A673 (cell line): ENCODE results near the gene SMIM38. TPM values are rescaled to one million over a fixed set of nuclear protein-coding genes. Genes with fewer than 3 reads are reported as not detected.

Source experiments
- BruUV-seq: library from RNA; stranded (reverse); fragments of 400-500 nt; replicated peaks from 2 replicates; lab custom pipeline; 2021; lab: Mats Ljungman, UMichigan
- CTCF ChIA-PET: fragments of 300-600 bp; sonication (Branson Sonifier 250); formaldehyde crosslinking; loops from one replicate; lab custom pipeline; 2022; ENCODE audit warnings: antibody characterized with exemption; lab: Charles Lee
- POLR2A ChIA-PET: fragments of 300-600 bp; sonication (Branson Sonifier 250); formaldehyde crosslinking; loops from one replicate; lab custom pipeline; 2022; ENCODE audit warnings: antibody characterized with exemption; ENCODE audit not compliant: low non-redundant PET; lab: Charles Lee
- DNase-seq: peaks from one replicate; pipeline ENCODE4 v3.0.0-alpha.2; 2015; ENCODE audit warnings: low spot score
- H3K27ac ChIP-seq: fragments of 200-600 bp; sonication (generic); 2 replicates; pipeline ENCODE4 v1.5.1; 2016; ENCODE audit warnings: mixed run types, low read depth, mild to moderate bottlenecking, mixed read lengths, antibody characterized with exemption, low read length; ENCODE audit not compliant: poor library complexity, severe bottlenecking
- H3K27me3 ChIP-seq: fragments of 200-600 bp; sonication (generic); replicated peaks from 2 replicates; pipeline ENCODE4 v1.6.1; 2017; ENCODE audit warnings: mixed run types, low read depth, mild to moderate bottlenecking, mixed read lengths, antibody characterized with exemption, low read length; ENCODE audit not compliant: insufficient read depth, poor library complexity
- H3K36me3 ChIP-seq: fragments of 200-600 bp; sonication (generic); 2 replicates; pipeline ENCODE4 v1.6.1; 2016; ENCODE audit warnings: mixed run types, mild to moderate bottlenecking, mixed read lengths, antibody characterized with exemption, low read length; ENCODE audit not compliant: insufficient read depth, poor library complexity, severe bottlenecking
- H3K4me1 ChIP-seq: fragments of 200-600 bp; sonication (generic); 2 replicates; pipeline ENCODE4 v1.6.1; 2017; ENCODE audit warnings: mixed run types, mild to moderate bottlenecking, mixed read lengths, antibody characterized with exemption, low read length; ENCODE audit not compliant: insufficient read depth, poor library complexity, severe bottlenecking
- H3K4me3 ChIP-seq: fragments of 200-600 bp; sonication (generic); 2 replicates; pipeline ENCODE4 v1.5.1; 2016; ENCODE audit warnings: low read depth, mixed run types, mild to moderate bottlenecking, mixed read lengths, low read length; ENCODE audit not compliant: poor library complexity, severe bottlenecking
- H3K9me3 ChIP-seq: fragments of 200-600 bp; sonication (generic); 2 replicates; pipeline ENCODE4 v1.6.1; 2016; ENCODE audit warnings: mixed run types, low read depth, mild to moderate bottlenecking, mixed read lengths, antibody characterized with exemption, low read length; ENCODE audit not compliant: poor library complexity, severe bottlenecking
- CTCF ChIP-seq: fragments of 300-800, 200-600 bp; sonication (generic); conservative IDR thresholded peaks from 2 replicates; pipeline ENCODE4 v1.5.1; 2017; ENCODE audit warnings: low read depth, mild to moderate bottlenecking, antibody characterized with exemption, low read length, moderate library complexity, mixed read lengths
- EZH2 ChIP-seq: fragments of 200-600 bp; sonication (generic); IDR thresholded peaks from 2 replicates; pipeline ENCODE4 v1.6.1; 2017; ENCODE audit warnings: borderline replicate concordance, low read depth, mild to moderate bottlenecking, mixed read lengths, antibody characterized with exemption, low read length; ENCODE audit not compliant: poor library complexity, severe bottlenecking
- intact Hi-C: fragments of 100-400 bp; cut with micrococcal nuclease; formaldehyde crosslinking; loops from one replicate; pipeline ENCODE4 v1.10.0; 2022; ENCODE audit not compliant: unreplicated experiment
- total RNA-seq: library from RNA; stranded (reverse); gene quantifications from 2 replicates; pipeline ENCODE4 v1.2.3, GENCODE V29; 2021

SMIM38 gene
- total RNA-seq, 1 experiment from 2014 or later: 0.88 TPM

GRCh38 chr11:69178819-69179482 lies 23.2 kb downstream of the SMIM38 start:
- ChIA-PET CTCF (no interaction called here), POLR2A (no interaction called here)
- DNase-seq: no peak
- Histone ChIP-seq H3K27me3 (no peaks in the 10 kb centered on the region), H3K4me1 (no peaks in the 10 kb centered on the region), H3K4me3 (no peak overlapping the region), H3K36me3 (no peaks in the 10 kb centered on the region), H3K9me3 (peaks cover 4% of the 10 kb centered on the region), H3K27ac (no peak overlapping the region)
- TF ChIP-seq EZH2 (no peak), CTCF (no peak)
- no TSS peak for BruUV-seq
- intact Hi-C loops: no loop called here

- no peak for DNase-seq
- H3K4me3 ChIP-seq: no peak overlapping the region
- H3K27me3 ChIP-seq: no peaks in the 10 kb centered on the region
- CTCF ChIA-PET: no interaction called here
- no peak for TF ChIP-seq CTCF
- no peak for TF ChIP-seq EZH2
- H3K36me3 ChIP-seq: no peaks in the 10 kb centered on the region
- BruUV-seq: no TSS peak
- POLR2A ChIA-PET: no interaction called here
- no peak overlapping the region for H3K27ac ChIP-seq
- intact Hi-C loops: no loop called here
- no peaks in the 10 kb centered on the region for H3K4me1 ChIP-seq
- peaks cover 3% of the 10 kb centered on the region for H3K9me3 ChIP-seq
Observed at GRCh38 chr11:69180226-69180625, 24.5 kb downstream of the SMIM38 start.

GRCh38 chr11:69180726-69181125 lies 25.0 kb downstream of the SMIM38 start:
- no peak overlapping the region for H3K4me3 ChIP-seq
- TF ChIP-seq EZH2: no peak
- no peak for TF ChIP-seq CTCF
- H3K27ac ChIP-seq: no peak overlapping the region
- H3K36me3 ChIP-seq: no peaks in the 10 kb centered on the region
- CTCF ChIA-PET: no interaction called here
- no peaks in the 10 kb centered on the region for H3K4me1 ChIP-seq
- intact Hi-C loops: no loop called here
- H3K27me3 ChIP-seq: no peaks in the 10 kb centered on the region
- POLR2A ChIA-PET: no interaction called here
- no TSS peak for BruUV-seq
- no peak for DNase-seq
- H3K9me3 ChIP-seq: no peaks in the 10 kb centered on the region
